Rectal smooth muscle tissue (tissue), 1 donor: Measurements from ENCODE around the gene ADAM17.
A peak's percentile ranks its signal among the peaks of the same experiment; 100 is the strongest.
"Not testable (repeated sequence)": the region's sequence is repeated elsewhere in the genome, so short reads cannot be mapped to it uniquely, and the experiment has no call there.

ENCODE experiments used
- H3K27ac ChIP-seq: one replicate; pipeline ENCODE4 v1.7.0; 2013; ENCODE audit warnings: low read depth, low read length, inconsistent platforms
- H3K27me3 ChIP-seq: one replicate; pipeline ENCODE4 v1.7.0; 2013; ENCODE audit warnings: low read length; ENCODE audit not compliant: control insufficient read depth, insufficient read depth
- H3K36me3 ChIP-seq: one replicate; pipeline ENCODE4 v1.7.0; 2013; ENCODE audit warnings: low read length; ENCODE audit not compliant: control insufficient read depth, insufficient read depth
- H3K4me1 ChIP-seq: one replicate; pipeline ENCODE4 v1.7.0; 2013; ENCODE audit warnings: low read length; ENCODE audit not compliant: control insufficient read depth, insufficient read depth
- H3K4me3 ChIP-seq: one replicate; pipeline ENCODE4 v1.7.0; 2013; ENCODE audit warnings: low read length
- H3K9ac ChIP-seq: one replicate; pipeline ENCODE4 v1.7.0; 2013; ENCODE audit warnings: low read length

The ADAM17 gene

DNA sequence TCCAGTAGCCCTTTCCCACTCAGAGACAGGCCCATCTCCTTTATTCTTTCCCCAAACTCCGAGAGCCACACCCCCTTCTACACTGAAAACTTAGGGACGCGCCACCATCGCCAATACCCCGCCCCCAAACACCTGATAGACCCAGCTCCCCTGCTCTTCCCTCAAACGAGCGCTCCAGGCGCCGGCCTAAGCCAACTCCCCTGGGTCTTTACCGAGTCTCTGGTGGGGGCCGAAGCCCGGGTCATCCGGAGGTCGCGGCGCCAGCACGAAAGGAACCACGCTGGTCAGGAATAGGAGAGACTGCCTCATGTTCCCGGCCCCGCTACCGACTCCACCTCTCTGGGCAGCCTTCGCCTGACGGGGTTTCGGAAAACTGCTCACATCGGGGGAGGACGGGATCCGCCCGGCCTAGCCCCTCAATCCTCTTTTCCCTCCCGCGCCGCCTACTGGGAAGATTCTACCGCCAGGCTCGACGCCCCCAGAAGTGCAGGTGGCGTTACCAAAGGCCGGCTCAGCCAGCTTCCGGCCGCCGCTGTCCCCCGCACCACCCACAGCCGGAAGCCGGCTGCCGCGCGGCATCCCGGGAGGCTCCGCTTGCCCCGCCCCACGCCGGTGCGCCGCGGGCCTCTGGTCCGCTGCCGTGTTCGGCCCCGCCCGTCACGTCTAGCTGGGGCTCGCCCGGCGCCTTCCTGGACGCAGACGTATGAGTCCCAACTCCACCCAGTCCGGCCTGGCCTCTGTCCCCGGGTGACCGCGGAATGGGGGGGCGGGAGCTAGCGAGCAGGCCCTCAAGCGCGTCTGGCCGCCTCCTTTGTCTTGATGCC, at the start of gene ADAM17:
Gene ADAM17 (minus strand): TSS at position 534 of the 824 bp plus-strand sequence. CDS start 225 bp downstream, at position 309.
- no peaks in the 10 kb centered on the region for H3K36me3 ChIP-seq
- H3K27me3 ChIP-seq, result no peaks in the 10 kb centered on the region
- peak within 1 kb of the TSS; percentile 94 for H3K4me3 ChIP-seq
- H3K4me1 ChIP-seq, result peaks cover 17% of the 10 kb centered on the region
- H3K27ac ChIP-seq, result peak within 1 kb of the TSS; percentile 95
- H3K9ac ChIP-seq, result peak within 1 kb of the TSS; percentile 86

- Histone ChIP-seq H3K36me3 (no peaks in the 10 kb centered on the region), H3K27me3 (no peaks in the 10 kb centered on the region), H3K4me3 (no peak overlapping the region), H3K9ac (no peak overlapping the region), H3K4me1 (no peaks in the 10 kb centered on the region), H3K27ac (no peak overlapping the region)
These were observed 46.8 kb upstream of the ADAM17 start for GRCh38 chr2:9602412-9602811.

DNA sequence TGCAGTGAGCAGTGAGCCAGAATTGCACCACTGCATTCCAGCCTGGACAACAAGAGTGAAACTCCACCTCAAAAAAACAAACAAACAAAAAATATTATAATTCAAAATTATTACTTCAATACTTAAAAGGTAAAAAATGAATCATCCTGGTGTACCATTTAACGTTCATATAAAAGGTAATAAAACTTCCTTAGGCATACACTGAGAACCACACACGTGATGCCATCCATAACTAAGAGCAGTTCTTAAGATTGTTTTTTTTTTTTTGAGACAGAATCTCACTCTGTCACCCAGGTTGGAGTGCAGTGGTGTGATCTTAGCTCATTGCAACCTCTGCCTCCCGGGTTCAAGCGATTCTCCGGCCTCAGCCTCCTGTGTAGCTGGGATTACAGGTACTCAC, 45.8 kb upstream of the ADAM17 start:
- Histone ChIP-seq H3K4me1 (no peaks in the 10 kb centered on the region), H3K9ac (no peak overlapping the region), H3K27me3 (no peaks in the 10 kb centered on the region), H3K36me3 (no peaks in the 10 kb centered on the region), H3K4me3 (no peak overlapping the region), H3K27ac (no peak overlapping the region)

DNA sequence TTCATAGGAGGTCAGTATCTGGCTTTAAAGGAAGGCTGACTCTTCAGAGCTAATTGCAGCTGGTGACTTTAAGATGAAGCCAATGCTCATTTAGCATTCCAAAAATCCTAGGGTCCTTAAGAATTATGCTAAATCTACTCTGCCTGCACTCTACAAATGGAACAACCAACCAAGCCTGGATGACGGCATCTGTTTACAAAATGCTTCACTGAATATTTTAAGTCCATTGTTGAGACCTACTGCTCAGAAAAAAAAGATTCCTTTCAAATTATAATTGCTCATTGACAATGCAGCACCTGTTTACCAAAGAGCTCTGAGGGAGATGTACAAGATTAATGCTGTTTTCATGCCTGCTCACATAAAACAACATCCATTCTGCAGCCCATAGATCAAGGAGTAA, 43.8 kb upstream of the ADAM17 start:
- no peak overlapping the region for H3K27ac ChIP-seq
- no peak overlapping the region for H3K9ac ChIP-seq
- no peak overlapping the region for H3K4me3 ChIP-seq
- no peaks in the 10 kb centered on the region for H3K27me3 ChIP-seq
- H3K36me3 ChIP-seq, result no peaks in the 10 kb centered on the region
- peaks cover 4% of the 10 kb centered on the region for H3K4me1 ChIP-seq

- peaks cover 7% of the 10 kb centered on the region for H3K4me1 ChIP-seq
- no peak overlapping the region for H3K27ac ChIP-seq
- no peaks in the 10 kb centered on the region for H3K27me3 ChIP-seq
- H3K9ac ChIP-seq, result no peak overlapping the region
- H3K36me3 ChIP-seq, result no peaks in the 10 kb centered on the region
- H3K4me3 ChIP-seq, result no peak overlapping the region
These were observed 41.1 kb upstream of the ADAM17 start for GRCh38 chr2:9596621-9597311.

DNA sequence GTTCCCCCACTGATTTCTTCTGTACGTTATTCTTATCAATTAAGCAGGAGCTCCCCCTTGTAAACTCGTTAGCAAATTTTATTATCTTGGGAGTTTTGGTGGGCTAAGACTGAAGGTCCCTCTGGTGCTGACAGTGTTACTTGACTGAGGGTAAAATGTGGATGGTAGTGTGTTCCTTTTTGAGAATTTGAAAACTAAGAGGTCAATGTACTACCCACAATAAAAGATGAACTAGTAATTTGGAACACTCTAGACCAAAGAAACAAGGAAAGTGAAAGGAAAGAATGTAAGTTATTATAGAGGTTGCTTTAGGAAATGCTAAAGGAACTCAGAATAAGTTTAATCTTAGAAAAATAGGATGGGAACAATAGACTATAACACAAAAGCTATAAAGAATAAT, 40.1 kb upstream of the ADAM17 start:
- Histone ChIP-seq H3K27me3 (no peaks in the 10 kb centered on the region), H3K4me1 (peaks cover 7% of the 10 kb centered on the region), H3K9ac (no peak overlapping the region), H3K36me3 (no peaks in the 10 kb centered on the region), H3K27ac (no peak overlapping the region), H3K4me3 (no peak overlapping the region)

- not testable (repeated sequence) for H3K9ac ChIP-seq, H3K4me3 ChIP-seq, H3K36me3 ChIP-seq, H3K27ac ChIP-seq, H3K27me3 ChIP-seq, H3K4me1 ChIP-seq
These were observed 39.6 kb upstream of the ADAM17 start for GRCh38 chr2:9595256-9595655.

DNA sequence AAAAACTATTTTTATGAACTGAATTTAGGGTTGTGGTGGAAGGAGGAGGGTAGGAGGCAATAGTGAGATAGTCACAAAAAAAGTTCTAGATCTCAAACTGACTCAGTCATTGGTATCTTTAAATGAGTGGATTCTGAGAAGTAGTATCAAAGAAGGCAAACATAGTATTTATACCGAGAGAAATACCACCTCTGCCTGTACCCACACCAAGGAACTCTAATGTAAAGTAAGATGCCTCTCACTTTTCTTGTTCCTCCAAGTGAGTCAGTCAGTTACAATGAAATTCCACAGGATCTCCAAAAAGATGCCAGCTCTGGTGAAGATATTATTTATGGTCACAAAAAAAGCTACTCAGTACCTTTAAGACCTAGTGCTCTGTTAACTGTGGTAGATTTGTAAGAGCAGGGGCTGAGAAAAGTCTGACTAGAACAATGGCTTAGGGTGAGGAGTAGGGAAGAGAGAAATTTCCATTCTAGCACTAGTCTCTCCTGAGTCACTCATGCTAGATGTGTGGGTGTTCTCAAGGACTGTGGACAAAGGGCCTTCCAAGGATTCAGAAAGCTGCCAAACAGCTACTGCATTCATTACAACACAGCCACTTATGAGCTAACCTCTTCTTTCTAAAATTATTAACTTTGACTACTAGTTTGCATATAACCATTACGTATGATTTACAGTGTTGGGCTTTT, 38.9 kb upstream of the ADAM17 start:
- Histone ChIP-seq H3K27ac (peak overlapping the region; percentile 28), H3K36me3 (no peaks in the 10 kb centered on the region), H3K27me3 (no peaks in the 10 kb centered on the region), H3K4me1 (peaks cover 7% of the 10 kb centered on the region), H3K4me3 (no peak overlapping the region), H3K9ac (no peak overlapping the region)

DNA sequence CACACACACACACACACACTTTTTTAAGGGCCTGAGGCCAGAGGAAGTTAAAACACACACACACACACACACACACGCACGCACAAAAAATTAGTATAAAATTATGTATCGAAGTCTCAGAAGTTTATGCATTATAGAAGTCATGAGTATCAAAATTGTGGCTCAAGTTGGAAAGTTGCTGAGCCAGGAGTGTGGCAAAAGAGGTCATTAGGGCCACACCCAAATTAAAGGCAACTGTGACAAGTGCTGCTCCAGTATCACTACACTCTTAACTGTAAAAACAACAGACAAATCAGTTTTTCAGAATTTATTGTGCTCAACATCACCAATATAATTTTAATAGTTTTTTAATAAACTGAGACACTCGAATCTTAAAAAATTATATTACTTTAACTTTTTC, 38.3 kb upstream of the ADAM17 start:
- Histone ChIP-seq H3K4me3 (no peak overlapping the region), H3K27ac (no peak overlapping the region)

DNA sequence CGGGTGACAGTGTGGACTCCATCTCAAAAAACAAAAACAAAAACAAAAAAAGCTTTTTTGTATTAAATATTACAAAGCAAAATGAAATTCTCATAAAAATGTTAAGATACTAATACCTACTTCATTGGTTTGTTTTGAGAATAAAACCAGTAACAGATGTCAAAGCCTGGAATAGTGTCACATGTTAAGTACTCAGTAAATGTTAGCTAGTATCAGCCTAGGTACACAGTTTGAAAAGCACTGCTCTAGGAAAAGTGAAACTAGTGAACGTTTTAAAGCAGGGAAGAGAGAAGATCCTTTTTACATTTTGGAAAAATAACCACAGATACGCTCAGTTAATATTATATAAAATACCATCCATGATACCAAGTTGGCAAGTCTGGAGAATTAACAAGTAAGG, 37.1 kb upstream of the ADAM17 start:
- Histone ChIP-seq H3K4me3 (no peak overlapping the region), H3K36me3 (no peaks in the 10 kb centered on the region), H3K9ac (no peak overlapping the region), H3K27ac (no peak overlapping the region), H3K4me1 (peaks cover 7% of the 10 kb centered on the region), H3K27me3 (no peaks in the 10 kb centered on the region)

More for the DNA sequence above, 38.3 kb upstream of the ADAM17 start:
- Histone ChIP-seq H3K9ac (no peak overlapping the region), H3K27me3 (no peaks in the 10 kb centered on the region), H3K36me3 (no peaks in the 10 kb centered on the region), H3K4me1 (peaks cover 7% of the 10 kb centered on the region)

DNA sequence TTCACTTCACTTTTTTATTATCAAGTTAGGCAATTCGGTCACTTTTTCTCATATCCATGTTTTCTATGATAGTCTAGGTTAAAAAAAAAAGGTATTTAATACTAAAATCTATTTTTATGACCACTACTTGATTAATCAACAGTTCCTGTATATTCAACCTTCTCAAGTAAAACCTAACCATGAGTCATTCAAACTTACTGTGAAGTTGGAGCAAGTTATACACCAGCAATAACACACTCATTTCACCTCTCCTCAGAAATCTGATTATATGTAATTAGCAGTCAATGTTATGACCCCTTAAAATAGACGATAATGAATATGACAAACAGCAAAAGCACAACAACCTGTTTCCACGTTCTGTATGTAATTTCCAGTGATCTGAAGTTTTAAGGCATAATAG, 35.0 kb upstream of the ADAM17 start:
- H3K9ac ChIP-seq, result no peak overlapping the region
- H3K4me3 ChIP-seq, result no peak overlapping the region
- peaks cover 3% of the 10 kb centered on the region for H3K36me3 ChIP-seq
- H3K27ac ChIP-seq, result no peak overlapping the region
- H3K4me1 ChIP-seq, result peaks cover 7% of the 10 kb centered on the region
- H3K27me3 ChIP-seq, result no peaks in the 10 kb centered on the region

DNA sequence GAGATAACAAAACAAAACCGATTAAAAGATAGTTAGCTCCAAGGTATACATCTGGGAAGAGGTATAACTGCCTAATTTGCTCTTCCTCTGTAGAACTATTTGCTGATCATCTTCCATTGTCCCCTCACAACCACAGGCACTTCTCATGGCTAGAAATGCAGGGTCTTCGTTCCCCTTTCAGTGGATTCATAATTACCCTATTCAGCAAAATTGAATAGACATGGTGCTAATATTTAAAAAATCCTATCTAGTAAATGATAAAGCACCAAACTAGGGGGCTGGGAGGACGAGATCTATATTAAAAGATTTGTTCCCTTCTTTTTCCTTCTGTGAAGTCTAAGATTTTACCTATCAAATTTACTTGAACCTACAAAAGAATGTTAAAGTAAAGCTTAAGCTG, 30.8 kb upstream of the ADAM17 start:
- Histone ChIP-seq H3K4me3 (no peak overlapping the region), H3K27ac (no peak overlapping the region), H3K27me3 (no peaks in the 10 kb centered on the region), H3K36me3 (peaks cover 6% of the 10 kb centered on the region), H3K9ac (no peak overlapping the region), H3K4me1 (no peaks in the 10 kb centered on the region)
